NCI-H82 (cell line): ENCODE data around the gene LTV1.
A peak's percentile ranks its signal among the peaks of the same experiment; 100 is the strongest.
"Not testable (repeated sequence)": the region's sequence is repeated elsewhere in the genome, so short reads cannot be mapped to it uniquely, and the experiment has no call there.

Experiments used
- DNase-seq: peaks from one replicate; lab custom pipeline; 2025; lab: John Stamatoyannopoulos, UW

The LTV1 gene, protein sequence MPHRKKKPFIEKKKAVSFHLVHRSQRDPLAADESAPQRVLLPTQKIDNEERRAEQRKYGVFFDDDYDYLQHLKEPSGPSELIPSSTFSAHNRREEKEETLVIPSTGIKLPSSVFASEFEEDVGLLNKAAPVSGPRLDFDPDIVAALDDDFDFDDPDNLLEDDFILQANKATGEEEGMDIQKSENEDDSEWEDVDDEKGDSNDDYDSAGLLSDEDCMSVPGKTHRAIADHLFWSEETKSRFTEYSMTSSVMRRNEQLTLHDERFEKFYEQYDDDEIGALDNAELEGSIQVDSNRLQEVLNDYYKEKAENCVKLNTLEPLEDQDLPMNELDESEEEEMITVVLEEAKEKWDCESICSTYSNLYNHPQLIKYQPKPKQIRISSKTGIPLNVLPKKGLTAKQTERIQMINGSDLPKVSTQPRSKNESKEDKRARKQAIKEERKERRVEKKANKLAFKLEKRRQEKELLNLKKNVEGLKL

DNA sequence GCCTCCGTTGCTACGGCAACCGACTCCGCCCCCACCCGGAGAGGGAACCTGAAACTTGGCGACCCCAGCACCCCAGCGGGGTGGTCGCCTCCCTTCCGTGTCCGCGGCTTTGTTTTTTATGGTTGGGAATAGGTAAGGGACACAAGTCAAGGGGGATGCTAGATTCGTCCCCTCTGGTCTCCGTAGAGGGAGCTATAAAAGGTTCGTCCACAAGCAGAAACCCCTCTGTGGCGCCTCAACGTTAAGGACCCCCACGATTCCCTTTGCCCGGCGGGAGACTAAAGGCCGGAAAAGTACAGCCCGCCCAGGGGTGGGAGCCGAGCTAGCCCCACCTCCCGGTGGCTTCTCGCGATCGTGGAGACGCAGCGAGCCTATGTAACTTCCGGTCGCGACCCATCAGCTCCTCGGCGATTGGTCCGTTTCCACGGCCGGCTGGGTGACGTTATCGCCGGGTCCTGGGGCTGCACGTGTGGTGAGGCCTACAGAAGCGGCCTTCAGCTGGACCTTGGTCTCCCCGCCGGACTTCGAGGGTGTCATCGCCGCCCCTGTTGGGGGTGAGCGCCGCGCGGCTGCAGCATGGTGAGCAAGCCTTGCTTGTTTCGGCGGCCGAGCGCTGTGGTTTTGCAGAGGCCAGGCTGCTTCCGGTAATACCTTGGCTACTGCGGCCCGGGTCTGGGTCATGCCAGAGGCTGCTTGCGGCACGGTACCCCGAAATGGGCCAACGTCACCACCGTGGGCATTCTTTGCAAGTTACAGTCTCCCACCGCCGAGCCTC, at the start of gene LTV1:
Gene LTV1, plus strand, starts transcription at position 437 of the 775 bp plus-strand sequence. Its CDS starts 140 bp downstream, at position 577.
- DNase-seq: peak; percentile 98

GRCh38 chr6:143796551-143796950, 46.6 kb upstream of the LTV1 start:
- not testable (repeated sequence) for DNase-seq

- not testable (repeated sequence) for DNase-seq
Observed at GRCh38 chr6:143798487-143798886, 44.7 kb upstream of the LTV1 start.

DNA sequence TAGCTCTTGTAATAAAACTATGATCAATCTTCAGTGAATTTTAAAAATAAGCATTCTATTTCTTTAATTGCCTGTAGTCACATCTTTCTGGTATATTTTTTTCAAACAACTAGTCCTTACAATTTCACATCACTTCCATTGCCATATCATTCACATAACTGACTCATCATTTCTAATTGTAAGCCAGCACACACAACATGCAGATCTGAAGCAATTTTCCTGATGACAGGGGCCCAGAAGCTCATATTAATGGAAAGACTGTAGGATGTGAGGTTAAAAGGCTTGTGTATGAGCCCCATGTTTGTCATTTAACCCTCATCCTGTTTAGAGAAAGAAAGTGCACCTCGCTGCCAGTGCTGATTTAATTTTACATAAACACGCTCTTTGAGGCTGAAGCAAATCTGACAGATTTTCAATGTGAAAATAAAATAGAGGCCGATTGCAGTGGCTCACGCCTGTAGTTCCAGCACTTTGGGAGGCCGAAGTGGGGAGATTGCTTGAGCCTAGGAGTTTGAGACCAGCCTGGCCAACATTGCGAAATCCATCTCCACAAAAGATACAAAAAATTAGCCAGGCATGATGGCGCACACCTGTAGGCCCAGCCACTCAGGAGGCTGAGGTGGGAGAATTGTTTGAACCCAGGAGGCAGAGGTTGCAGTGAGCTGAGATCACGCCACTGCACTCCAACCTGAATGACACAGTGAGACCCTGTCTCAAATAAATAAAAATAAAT, 40.1 kb upstream of the LTV1 start:
- no peak for DNase-seq

DNA sequence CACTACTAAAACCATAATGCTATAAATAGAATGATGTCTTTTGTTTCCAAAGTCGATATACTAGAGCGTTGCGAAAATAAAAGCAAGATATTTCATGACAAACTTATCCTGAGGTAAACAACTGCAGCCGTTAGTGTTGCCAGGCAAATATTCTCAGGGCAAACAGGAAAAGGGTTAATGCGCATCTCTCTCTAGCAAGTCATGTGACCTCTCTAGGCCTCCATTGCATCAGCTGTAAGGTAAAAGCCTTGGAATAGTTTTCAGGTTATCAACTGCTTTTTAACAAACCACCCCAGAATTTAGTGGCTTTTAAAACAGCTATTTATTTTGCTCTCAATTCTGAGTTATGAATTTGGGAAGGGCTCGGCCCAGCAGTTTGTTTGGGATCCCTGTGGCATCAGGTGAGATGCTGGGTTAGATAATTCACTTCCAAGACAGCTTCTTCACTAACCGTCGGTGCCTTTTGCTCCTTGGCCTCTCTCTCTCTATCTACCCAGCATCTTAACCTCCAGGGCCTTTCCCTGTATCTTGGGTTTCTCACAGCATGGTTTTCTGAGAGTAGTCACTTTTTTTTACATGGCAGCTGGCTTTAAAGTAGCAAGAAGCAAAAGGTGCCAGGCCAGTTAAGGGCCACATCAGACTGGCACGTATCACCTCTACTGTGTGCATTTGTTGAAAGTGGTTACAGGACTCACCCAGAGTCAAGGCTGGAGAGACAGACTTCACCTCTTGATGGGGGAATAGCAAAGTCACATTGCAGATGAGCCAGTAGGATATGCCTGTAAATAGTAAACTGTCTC, 39.2 kb upstream of the LTV1 start:
- no peak for DNase-seq

- no peak for DNase-seq
Observed at GRCh38 chr6:143804835-143805239, 38.3 kb upstream of the LTV1 start.

- no peak for DNase-seq
Observed at GRCh38 chr6:143806282-143807102, 36.6 kb upstream of the LTV1 start.

- no peak for DNase-seq
Observed at GRCh38 chr6:143807103-143807772, 35.9 kb upstream of the LTV1 start.

DNA sequence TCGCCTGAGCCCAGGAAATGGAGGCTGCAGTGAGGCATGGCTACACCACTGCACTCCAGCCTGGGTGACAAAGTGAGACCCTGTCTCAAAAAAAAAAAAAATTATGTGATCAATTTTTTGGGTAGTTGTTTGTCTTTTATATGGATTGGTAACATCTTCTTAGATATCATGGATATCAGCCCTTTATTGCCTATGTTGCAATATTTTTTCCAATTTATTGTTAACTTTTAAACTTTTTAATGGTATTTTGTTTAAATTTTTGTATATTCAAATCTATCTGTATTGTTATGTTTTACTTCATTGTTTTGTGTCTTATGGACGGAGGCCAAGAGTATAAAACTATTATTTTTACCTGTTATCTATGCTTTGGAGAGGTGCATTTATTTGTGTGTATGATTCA, 32.4 kb upstream of the LTV1 start:
- DNase-seq: no peak

DNA sequence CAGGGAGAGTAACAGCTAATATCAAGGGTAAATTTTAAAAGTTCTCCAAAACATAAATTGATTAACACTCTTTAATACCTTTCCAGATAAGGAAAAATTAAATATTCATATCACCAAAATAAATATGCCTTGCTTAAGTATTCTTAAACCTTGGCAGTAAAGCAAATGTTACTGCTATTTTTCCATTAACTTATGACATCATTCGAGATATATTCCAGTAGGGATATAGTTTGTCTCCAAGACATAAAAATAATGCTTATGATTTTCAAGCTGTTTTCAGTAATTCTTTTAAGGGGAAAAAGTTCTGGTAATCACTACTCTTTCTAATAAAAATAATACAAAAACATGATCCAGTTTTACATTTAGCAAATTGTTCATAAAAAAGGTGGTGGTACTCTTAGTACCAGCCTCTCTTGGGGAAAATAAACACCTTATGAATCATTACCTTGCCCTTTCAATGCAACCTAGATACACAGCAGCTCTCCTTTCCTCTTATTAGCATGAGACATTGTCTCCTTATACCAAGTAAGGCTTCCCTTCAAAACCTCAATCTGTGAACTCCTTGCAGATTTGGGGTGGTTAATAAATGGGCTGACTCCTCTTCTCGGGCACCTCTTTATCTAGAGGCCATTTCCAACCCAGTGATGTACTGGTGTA, 31.5 kb upstream of the LTV1 start:
- DNase-seq: no peak

GRCh38 chr6:143817621-143818020, 25.5 kb upstream of the LTV1 start:
- DNase-seq: no peak

DNA sequence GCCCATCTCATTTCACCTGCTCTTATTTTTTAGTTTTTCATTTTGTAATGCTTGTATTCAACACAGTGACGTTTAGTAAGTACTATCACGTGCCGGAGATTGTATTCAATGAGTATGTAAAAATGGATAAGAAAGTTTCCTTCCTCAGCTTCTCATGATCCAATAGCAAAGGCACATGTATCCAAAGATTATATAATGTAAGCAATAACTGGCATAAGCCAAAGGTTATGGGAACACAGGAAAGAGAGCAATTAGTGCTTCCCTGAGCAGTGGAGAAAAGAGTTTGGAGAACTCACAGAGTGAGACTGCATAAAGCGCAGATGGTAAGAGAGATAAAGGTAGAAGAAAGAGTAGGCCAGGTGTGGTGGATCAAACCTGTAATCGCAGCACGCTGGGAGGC, 21.8 kb upstream of the LTV1 start:
- no peak for DNase-seq

- no peak for DNase-seq
Observed at GRCh38 chr6:143822584-143823024, 20.5 kb upstream of the LTV1 start.

DNA sequence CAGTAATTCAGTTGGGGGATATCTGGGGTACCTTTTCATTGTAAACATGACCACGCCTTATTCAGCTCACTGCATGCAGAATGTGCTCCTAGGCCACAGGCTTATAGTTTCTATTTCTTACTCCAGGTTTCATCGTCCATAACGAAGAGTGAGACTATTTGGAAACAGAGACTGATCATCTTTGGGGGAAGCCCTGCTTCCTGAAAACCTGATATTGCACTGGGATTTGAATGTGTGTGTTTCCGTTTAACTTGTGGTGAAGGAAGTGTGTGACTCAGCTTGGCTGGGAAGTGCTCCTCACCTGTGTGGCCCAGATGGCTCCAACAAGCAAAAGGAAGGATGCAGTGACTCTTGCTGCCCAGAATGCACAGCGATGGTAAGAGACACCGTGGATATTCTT, 19.6 kb upstream of the LTV1 start:
- DNase-seq: no peak

GRCh38 chr6:143828572-143828971, 14.6 kb upstream of the LTV1 start:
- DNase-seq: no peak

GRCh38 chr6:143836150-143836549, 7.0 kb upstream of the LTV1 start:
- DNase-seq: no peak

- no peak for DNase-seq
Observed at GRCh38 chr6:143838395-143838794, 4.7 kb upstream of the LTV1 start.

DNA sequence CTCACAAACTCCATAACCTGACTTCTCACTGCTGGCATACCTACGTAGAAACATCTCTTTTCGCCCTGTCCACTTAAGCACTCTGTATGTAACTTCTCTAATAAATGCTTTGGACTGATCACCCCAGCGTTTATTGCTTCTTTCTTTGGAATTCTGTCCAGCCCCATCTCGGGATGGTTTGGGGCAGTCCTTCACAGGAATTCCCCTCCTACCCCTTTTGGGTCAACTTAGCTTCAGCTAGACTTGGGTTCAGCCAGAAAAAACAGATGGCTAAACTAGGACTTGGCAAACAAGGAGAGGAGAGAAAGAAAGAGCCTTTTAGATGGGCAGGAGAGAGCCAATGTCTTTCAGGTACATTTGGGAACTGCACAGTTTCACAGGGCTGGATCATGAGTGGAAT, 3.9 kb upstream of the LTV1 start:
- DNase-seq: no peak

DNA sequence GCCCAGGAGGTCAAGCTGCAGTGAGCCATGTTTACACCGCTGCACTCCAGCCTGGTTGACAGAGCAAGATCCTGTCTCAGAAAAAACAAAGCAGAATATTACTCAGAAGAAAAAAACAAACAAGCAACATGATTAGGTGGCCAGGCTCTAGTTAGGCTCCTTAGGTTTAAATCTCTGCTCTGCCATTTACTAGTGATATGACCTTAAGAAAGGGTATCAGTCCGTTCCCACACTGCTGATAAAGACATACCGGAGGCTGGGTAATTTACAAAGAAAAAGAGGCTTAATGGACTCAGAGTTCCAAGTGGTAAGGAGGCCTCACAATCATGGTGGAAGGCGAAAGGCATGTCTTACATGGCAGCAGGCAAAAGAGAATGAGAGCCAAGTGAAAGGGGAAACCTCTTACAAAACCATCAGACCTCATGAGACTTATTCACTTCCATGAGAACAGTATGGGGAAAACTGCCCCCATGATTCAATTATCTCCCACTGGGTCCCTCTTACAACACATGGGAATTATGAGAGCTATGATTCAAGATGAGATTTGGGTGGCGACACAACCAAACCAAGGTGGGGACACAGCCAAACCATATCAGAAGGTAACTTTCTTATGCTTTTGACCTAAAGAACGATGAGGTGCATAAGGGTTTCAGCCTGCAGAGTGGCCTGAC, 2.4 kb upstream of the LTV1 start:
- DNase-seq: no peak
